Activated B cell treated with CpG ODN at 0.5 μM for 24 hours (primary cell): ENCODE measurements around the gene RPL23. TPM values are rescaled to one million over a fixed set of nuclear protein-coding genes. Genes with fewer than 3 reads are reported as not detected.

Experiments used
- ATAC-seq: fragments of 200-7000 bp; cut with Tn5 transposase; one replicate; pipeline ENCODE4 v1.10.0; 2021; ENCODE audit warnings: low read depth, mild to moderate bottlenecking, moderate library complexity
- CTCF ChIA-PET: fragments of 350-600 bp; sonication (Branson Sonifier 250); formaldehyde crosslinking; loops from one replicate; lab custom pipeline; 2021; ENCODE audit warnings: antibody characterized with exemption; lab: Charles Lee
- POLR2A ChIA-PET: fragments of 350-600 bp; sonication (Branson Sonifier 250); formaldehyde crosslinking; loops from one replicate; lab custom pipeline; 2021; ENCODE audit warnings: antibody characterized with exemption; lab: Charles Lee
- DNase-seq: peaks from one replicate; pipeline ENCODE4 v3.0.0; 2022
- H3K27ac Mint-ChIP-seq: one replicate; pipeline ENCODE4 v1.8.0; 2020; ENCODE audit warnings: mixed read lengths
- H3K27me3 Mint-ChIP-seq: one replicate; pipeline ENCODE4 v1.8.0; 2021; ENCODE audit warnings: mixed read lengths
- H3K36me3 Mint-ChIP-seq: one replicate; pipeline ENCODE4 v1.8.0; 2021; ENCODE audit warnings: low read depth, mixed read lengths
- H3K4me1 Mint-ChIP-seq: one replicate; pipeline ENCODE4 v1.8.0; 2021; ENCODE audit warnings: mixed read lengths
- H3K4me3 Mint-ChIP-seq: one replicate; pipeline ENCODE4 v1.8.0; 2020; ENCODE audit warnings: mild to moderate bottlenecking, mixed read lengths
- H3K9me3 Mint-ChIP-seq: one replicate; pipeline ENCODE4 v1.8.0; 2020; ENCODE audit warnings: mixed read lengths
- intact Hi-C: fragments of 100-400 bp; cut with micrococcal nuclease; formaldehyde crosslinking; loops from one replicate; pipeline ENCODE4 v1.15.1; 2024
- total RNA-seq: library from RNA; stranded (reverse); gene quantifications from 2 replicates; pipeline ENCODE4 v1.2.3, GENCODE V29; 2022
- TF ChIP-seq, protein P1 (sequence below): fragments of 200-600 bp; IDR thresholded peaks from one replicate; pipeline ENCODE4 v1.8.0; 2022; ENCODE audit warnings: antibody characterized with exemption, mild to moderate bottlenecking

RPL23 gene
- total RNA-seq, 1 donor from 2014 or later: 2,652 TPM

DNA sequence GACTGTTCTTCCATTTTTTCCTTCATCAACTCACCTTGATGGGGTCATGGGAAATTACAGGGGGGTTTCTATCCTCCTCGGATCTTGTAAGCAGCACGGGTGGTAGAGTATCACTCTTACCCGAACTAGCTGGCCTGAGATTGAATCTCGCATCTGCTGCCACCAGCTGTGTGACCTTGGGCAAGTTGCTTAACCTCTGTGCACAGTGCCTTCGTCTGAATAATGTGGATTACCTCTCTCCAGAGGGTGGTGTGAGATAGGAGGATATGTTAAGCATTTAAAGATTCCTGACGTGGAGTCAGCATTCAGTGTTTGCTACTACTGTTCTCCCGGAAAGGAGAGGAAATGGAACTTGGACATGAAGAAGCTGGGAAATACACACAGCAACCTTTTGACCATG is 40.8 kb upstream of the RPL23 start:
- TF ChIP-seq, protein P1, sequence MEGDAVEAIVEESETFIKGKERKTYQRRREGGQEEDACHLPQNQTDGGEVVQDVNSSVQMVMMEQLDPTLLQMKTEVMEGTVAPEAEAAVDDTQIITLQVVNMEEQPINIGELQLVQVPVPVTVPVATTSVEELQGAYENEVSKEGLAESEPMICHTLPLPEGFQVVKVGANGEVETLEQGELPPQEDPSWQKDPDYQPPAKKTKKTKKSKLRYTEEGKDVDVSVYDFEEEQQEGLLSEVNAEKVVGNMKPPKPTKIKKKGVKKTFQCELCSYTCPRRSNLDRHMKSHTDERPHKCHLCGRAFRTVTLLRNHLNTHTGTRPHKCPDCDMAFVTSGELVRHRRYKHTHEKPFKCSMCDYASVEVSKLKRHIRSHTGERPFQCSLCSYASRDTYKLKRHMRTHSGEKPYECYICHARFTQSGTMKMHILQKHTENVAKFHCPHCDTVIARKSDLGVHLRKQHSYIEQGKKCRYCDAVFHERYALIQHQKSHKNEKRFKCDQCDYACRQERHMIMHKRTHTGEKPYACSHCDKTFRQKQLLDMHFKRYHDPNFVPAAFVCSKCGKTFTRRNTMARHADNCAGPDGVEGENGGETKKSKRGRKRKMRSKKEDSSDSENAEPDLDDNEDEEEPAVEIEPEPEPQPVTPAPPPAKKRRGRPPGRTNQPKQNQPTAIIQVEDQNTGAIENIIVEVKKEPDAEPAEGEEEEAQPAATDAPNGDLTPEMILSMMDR: no peak
- H3K4me3 Mint-ChIP-seq: no peak overlapping the region
- intact Hi-C loops: no loop called here
- ChIA-PET CTCF (interaction anchor here (1.1 to 1.3 kb wide), 2 partner anchors 23 to 350 kb away, joined by 3 to 5 read pairs; no protein-coding TSS in a partner anchor), POLR2A (interaction anchor here (0.6 to 1.4 kb wide), 6 partner anchors 19 to 40 kb away, joined by 3 to 5 read pairs (median 3); partner anchors contain the start of genes LASP1 and RPL23)
- no peaks in the 10 kb centered on the region for H3K9me3 Mint-ChIP-seq
- DNase-seq: no peak
- H3K27me3 Mint-ChIP-seq: no peaks in the 10 kb centered on the region
- no peak for ATAC-seq
- H3K27ac Mint-ChIP-seq: peak overlapping the region; percentile 16
- H3K36me3 Mint-ChIP-seq: peaks cover 68% of the 10 kb centered on the region
- H3K4me1 Mint-ChIP-seq: peaks cover 36% of the 10 kb centered on the region

DNA sequence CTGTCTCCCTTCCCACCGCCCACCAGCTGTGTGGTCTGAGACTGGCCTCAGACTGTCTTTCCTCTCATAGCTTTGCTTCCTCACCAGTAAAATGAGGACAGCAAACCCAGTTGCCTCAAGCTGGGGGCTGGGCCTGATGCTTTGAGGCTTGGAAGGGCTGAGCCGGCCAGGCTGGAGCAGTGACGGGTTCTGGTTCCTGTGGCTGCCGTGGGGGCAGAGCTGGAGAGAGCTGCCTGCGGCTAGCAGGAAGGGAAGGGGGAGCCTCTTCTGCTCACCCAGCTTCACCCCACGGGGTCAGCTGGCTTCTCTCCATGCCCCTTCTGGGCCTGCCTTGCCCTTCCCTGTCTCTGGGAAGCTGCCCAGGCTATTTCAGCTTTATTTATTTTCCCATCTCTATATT is 40.1 kb upstream of the RPL23 start:
- Mint-ChIP-seq H3K27me3 (no peaks in the 10 kb centered on the region), H3K4me1 (peaks cover 29% of the 10 kb centered on the region), H3K27ac (peak overlapping the region; percentile 16), H3K4me3 (no peak overlapping the region), H3K36me3 (peaks cover 75% of the 10 kb centered on the region), H3K9me3 (no peaks in the 10 kb centered on the region)
- ATAC-seq (no peak), DNase-seq (no peak)
- ChIA-PET CTCF (interaction anchor here (1.3 kb wide), 1 partner anchor 22 kb away, joined by 5 read pairs; no protein-coding TSS in a partner anchor), POLR2A (interaction anchor here (0.6 to 1.4 kb wide), 9 partner anchors 9 to 40 kb away, joined by 3 to 5 read pairs (median 3); partner anchors contain the start of genes LASP1 and RPL23)
- TF ChIP-seq, protein P1: no peak
- intact Hi-C loops: no loop called here

DNA sequence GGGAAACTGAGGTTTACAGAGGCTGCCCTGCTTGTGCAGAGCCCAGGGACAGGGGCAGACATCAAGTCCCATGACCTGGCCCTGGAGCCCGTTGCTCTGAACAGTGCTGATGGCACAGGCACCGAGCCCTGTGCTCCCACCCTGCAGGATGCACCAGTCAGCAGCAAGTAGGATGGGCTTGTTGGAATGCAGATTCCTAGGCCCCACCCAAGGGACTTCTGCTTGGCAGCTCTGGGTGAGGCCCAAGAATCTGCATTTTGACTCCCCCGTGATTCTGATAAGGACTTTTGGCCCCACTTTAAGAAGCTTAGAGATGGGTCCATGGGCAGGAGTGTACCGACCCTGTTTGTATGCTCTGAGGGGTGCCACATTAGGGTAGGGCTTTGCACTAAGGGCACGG is 39.6 kb upstream of the RPL23 start:
- Mint-ChIP-seq H3K4me3 (no peak overlapping the region), H3K27ac (peak overlapping the region; percentile 16), H3K9me3 (no peaks in the 10 kb centered on the region), H3K4me1 (peaks cover 24% of the 10 kb centered on the region), H3K36me3 (peaks cover 76% of the 10 kb centered on the region), H3K27me3 (no peaks in the 10 kb centered on the region)
- DNase-seq (no peak), ATAC-seq (no peak)
- ChIA-PET CTCF (interaction anchor here (1.3 kb wide), 1 partner anchor 22 kb away, joined by 5 read pairs; no protein-coding TSS in a partner anchor), POLR2A (interaction anchor here (0.8 to 1.2 kb wide), 6 partner anchors 9 to 39 kb away, joined by 3 to 5 read pairs (median 3); partner anchors contain the start of genes LASP1 and RPL23)
- TF ChIP-seq, protein P1: no peak
- intact Hi-C loops: no loop called here

DNA sequence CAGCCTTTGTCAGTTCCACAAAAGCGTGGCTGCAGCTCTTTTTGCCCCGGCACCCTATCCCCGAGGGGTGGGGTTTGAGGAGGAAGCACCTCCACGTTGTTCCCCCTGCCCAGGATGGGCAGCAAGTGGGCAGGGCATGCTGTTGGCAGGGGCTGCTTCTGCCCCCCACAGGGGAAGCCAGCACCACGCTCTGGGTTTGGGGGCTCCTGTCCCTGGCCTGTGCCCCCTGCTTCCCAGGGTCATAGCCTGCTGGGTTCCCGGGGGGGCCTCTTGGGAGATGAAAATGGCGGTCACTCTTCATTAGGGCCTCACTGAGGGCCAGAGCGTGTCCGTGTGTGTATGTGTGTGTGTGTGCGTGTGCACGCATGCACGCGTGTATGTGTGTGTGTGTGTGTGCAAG is 39.1 kb upstream of the RPL23 start:
- Mint-ChIP-seq H3K4me3 (no peak overlapping the region), H3K27ac (peak overlapping the region; percentile 77), H3K27me3 (no peaks in the 10 kb centered on the region), H3K9me3 (no peaks in the 10 kb centered on the region), H3K4me1 (peaks cover 21% of the 10 kb centered on the region), H3K36me3 (peaks cover 77% of the 10 kb centered on the region)
- ChIA-PET POLR2A (interaction anchor here (0.7 to 1.6 kb wide), 3 partner anchors 11 to 24 kb away, joined by 3 to 7 read pairs (median 6); no protein-coding TSS in a partner anchor), CTCF (no interaction called here)
- intact Hi-C loops: no loop called here
- no peak for ATAC-seq
- DNase-seq: no peak
- TF ChIP-seq, protein P1: no peak

DNA sequence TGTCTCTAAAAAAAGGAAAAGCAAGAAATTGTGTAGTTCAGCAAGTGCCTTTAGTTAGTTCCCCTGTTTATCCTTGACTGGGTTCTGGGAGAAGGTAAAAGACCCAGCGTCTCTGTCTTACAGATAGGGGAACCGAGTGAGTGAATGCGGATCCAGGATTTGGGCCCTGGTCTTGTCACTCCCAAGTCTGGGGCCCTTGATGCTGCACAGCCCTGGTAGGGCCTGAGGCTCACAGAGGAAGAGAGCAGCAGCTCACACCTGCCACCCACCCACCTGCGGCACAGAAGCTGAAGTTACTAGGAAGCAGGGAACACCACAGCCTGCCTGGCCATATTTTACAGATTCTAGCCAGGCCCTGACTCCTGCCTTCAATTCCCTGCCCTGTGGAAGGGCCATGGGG is 38.6 kb upstream of the RPL23 start:
- Mint-ChIP-seq H3K4me3 (no peak overlapping the region), H3K27ac (peak overlapping the region; percentile 77), H3K27me3 (no peaks in the 10 kb centered on the region), H3K9me3 (no peaks in the 10 kb centered on the region), H3K4me1 (peaks cover 16% of the 10 kb centered on the region), H3K36me3 (peaks cover 75% of the 10 kb centered on the region)
- CTCF ChIA-PET: interaction anchor here (1.2 kb wide), 1 partner anchor 22 kb away, joined by 4 read pairs; the partner anchor contains the start of gene LASP1
- intact Hi-C loops: no loop called here
- POLR2A ChIA-PET: interaction anchor here (0.5 to 1.6 kb wide), 5 partner anchors 10 to 39 kb away, joined by 3 to 7 read pairs (median 6); partner anchors contain the start of gene RPL23
- ATAC-seq (peak; percentile 45), DNase-seq (no peak)
- TF ChIP-seq, protein P1: no peak
